Measurements from ENCODE around the gene CENPF.

CENPF gene

GRCh38 chr1:214688891-214689290, 85.9 kb downstream of the CENPF start:
- Mint-ChIP-seq H3K36me3 (ENCODE audit: low read depth) (no peaks in the 10 kb centered on the region), H3K4me1 (no peaks in the 10 kb centered on the region), H3K4me3 (no peak overlapping the region), H3K9me3 (no peaks in the 10 kb centered on the region), H3K27ac (no peak overlapping the region), H3K27me3 (ENCODE audit: low read depth, poor library complexity) (peaks cover 6% of the 10 kb centered on the region)
- no peak for TF ChIP-seq CTCF (IDR thresholded peaks at IDR 0.05)
- no peak for DNase-seq

GRCh38 chr1:214694769-214695168, 91.8 kb downstream of the CENPF start:
- Mint-ChIP-seq H3K27me3 (ENCODE audit: low read depth, poor library complexity) (no peaks in the 10 kb centered on the region), H3K4me3 (no peak overlapping the region), H3K4me1 (no peaks in the 10 kb centered on the region), H3K9me3 (peaks cover 12% of the 10 kb centered on the region), H3K36me3 (ENCODE audit: low read depth) (no peaks in the 10 kb centered on the region), H3K27ac (no peak overlapping the region)
- TF ChIP-seq CTCF (IDR thresholded peaks at IDR 0.05), result no peak
- DNase-seq, result no peak

- H3K4me3 Mint-ChIP-seq, result no peak overlapping the region
- H3K27me3 Mint-ChIP-seq (ENCODE audit: low read depth, poor library complexity), result peaks cover 2% of the 10 kb centered on the region
- no peak overlapping the region for H3K27ac Mint-ChIP-seq
- no peaks in the 10 kb centered on the region for H3K36me3 Mint-ChIP-seq (ENCODE audit: low read depth)
- peaks cover 4% of the 10 kb centered on the region for H3K4me1 Mint-ChIP-seq
- TF ChIP-seq CTCF (IDR thresholded peaks at IDR 0.05), result no peak
- peaks cover 19% of the 10 kb centered on the region for H3K9me3 Mint-ChIP-seq
- DNase-seq, result no peak
Observed at GRCh38 chr1:214698559-214698958, 95.6 kb downstream of the CENPF start.

- no peak overlapping the region for H3K27ac Mint-ChIP-seq
- no peak for DNase-seq
- no peak for TF ChIP-seq CTCF (IDR thresholded peaks at IDR 0.05)
- H3K4me1 Mint-ChIP-seq, result peaks cover 4% of the 10 kb centered on the region
- H3K4me3 Mint-ChIP-seq, result no peak overlapping the region
- H3K27me3 Mint-ChIP-seq (ENCODE audit: low read depth, poor library complexity), result peaks cover 14% of the 10 kb centered on the region
- peaks cover 35% of the 10 kb centered on the region for H3K9me3 Mint-ChIP-seq
- no peaks in the 10 kb centered on the region for H3K36me3 Mint-ChIP-seq (ENCODE audit: low read depth)
Observed at GRCh38 chr1:214700437-214700836, 97.4 kb downstream of the CENPF start.

GRCh38 chr1:214702556-214702955, 99.6 kb downstream of the CENPF start:
- no peak for TF ChIP-seq CTCF (IDR thresholded peaks at IDR 0.05)
- Mint-ChIP-seq H3K27ac (no peak overlapping the region), H3K4me1 (peaks cover 4% of the 10 kb centered on the region), H3K9me3 (peaks cover 32% of the 10 kb centered on the region), H3K36me3 (ENCODE audit: low read depth) (no peaks in the 10 kb centered on the region), H3K4me3 (no peak overlapping the region), H3K27me3 (ENCODE audit: low read depth, poor library complexity) (peaks cover 16% of the 10 kb centered on the region)
- DNase-seq, result no peak

- H3K27me3 Mint-ChIP-seq (ENCODE audit: low read depth, poor library complexity), result peaks cover 14% of the 10 kb centered on the region
- H3K4me1 Mint-ChIP-seq, result no peaks in the 10 kb centered on the region
- H3K36me3 Mint-ChIP-seq (ENCODE audit: low read depth), result no peaks in the 10 kb centered on the region
- peaks cover 28% of the 10 kb centered on the region for H3K9me3 Mint-ChIP-seq
- DNase-seq, result no peak
- H3K4me3 Mint-ChIP-seq, result no peak overlapping the region
- H3K27ac Mint-ChIP-seq, result peak overlapping the region; percentile 15
- no peak for TF ChIP-seq CTCF (IDR thresholded peaks at IDR 0.05)
Observed at GRCh38 chr1:214707306-214708087, 104.5 kb downstream of the CENPF start.
